K562 (cell line): ENCODE data around the gene DDX51. TPM values are rescaled to one million over a fixed set of nuclear protein-coding genes. Genes with fewer than 3 reads are reported as not detected.

Experiments used
- ARID1B ChIP-seq: fragments of 450-650 bp; IDR thresholded peaks from 2 replicates; pipeline ENCODE4 v1.6.1; 2016; ENCODE audit warnings: antibody characterized with exemption, mild to moderate bottlenecking, inconsistent platforms
- ASH1L ChIP-seq: fragments of 450-650 bp; IDR thresholded peaks from 2 replicates; pipeline ENCODE4 v1.6.1; 2018; ENCODE audit warnings: borderline replicate concordance, mild to moderate bottlenecking, low read depth; ENCODE audit not compliant: partially characterized antibody
- COPS2 ChIP-seq: fragments of 450-650 bp; conservative IDR thresholded peaks from 2 replicates; pipeline ENCODE4 v1.6.1; 2016; ENCODE audit warnings: mild to moderate bottlenecking, moderate library complexity
- CXXC5 ChIP-seq: fragments of 250-450 bp; sonication (Bioruptor Pico); IDR thresholded peaks from 2 replicates; pipeline ENCODE4 v1.8.0; 2022; ENCODE audit warnings: inconsistent platforms, mild to moderate bottlenecking, moderate library complexity
- FIP1L1 ChIP-seq: fragments of 200-400 bp; formaldehyde crosslinking; IDR thresholded peaks from 2 replicates; pipeline ENCODE4 v1.6.1; 2018; ENCODE audit warnings: mild to moderate bottlenecking, low read depth, low read length; ENCODE audit not compliant: poor library complexity, severe bottlenecking
- HMG20A ChIP-seq: fragments of 450-650 bp; formaldehyde crosslinking; conservative IDR thresholded peaks from 2 replicates; pipeline ENCODE4 v1.4.0; 2020; ENCODE audit warnings: mild to moderate bottlenecking, mixed read lengths
- SIRT6 ChIP-seq: IDR thresholded peaks from one replicate; pipeline ENCODE4 v1.6.1; 2012; ENCODE audit warnings: low read depth, mild to moderate bottlenecking, control low read depth, inconsistent platforms, low read length, moderate library complexity
- SP1 ChIP-seq: sonication (generic); formaldehyde crosslinking; IDR thresholded peaks from 2 replicates; pipeline ENCODE4 v1.8.1; 2022; ENCODE audit warnings: mild to moderate bottlenecking, missing genetic modification reagents
- ZBTB1 ChIP-seq: sonication (generic); formaldehyde crosslinking; IDR thresholded peaks from 2 replicates; pipeline ENCODE4 v1.8.1; 2023; ENCODE audit warnings: missing genetic modification reagents, low read depth, mild to moderate bottlenecking, borderline replicate concordance
- ZKSCAN8 ChIP-seq: fragments of 200-800 bp; sonication (Bioruptor generic); IDR thresholded peaks from 2 replicates; pipeline ENCODE4 v1.6.1; 2016; ENCODE audit warnings: missing genetic modification characterization, missing compliant biosample characterization
- ZNF24 ChIP-seq: fragments of 450-650 bp; IDR thresholded peaks from 2 replicates; pipeline ENCODE4 v1.6.1; 2016
- ZNF282 ChIP-seq: sonication (generic); formaldehyde crosslinking; IDR thresholded peaks from 2 replicates; pipeline ENCODE4 v1.8.1; 2023; ENCODE audit warnings: missing genetic modification reagents
- ZNF551 ChIP-seq: fragments of 250-450 bp; sonication (Bioruptor Pico); IDR thresholded peaks from 2 replicates; pipeline ENCODE4 v1.5.0; 2021; ENCODE audit warnings: mild to moderate bottlenecking, moderate library complexity
- polyA plus RNA-seq, 8 experiments: library from polyadenylated mRNA; depleted of rRNA in 4 of 8; stranded (reverse) in 5 of 8; unstranded in 3 of 8; fragments of >200 nt; fragmentation: Nextera tagmentation in 2 of 8; fragmentation: Illumina TruSeq in 1 of 8; extraction: Ambion mirVana in 2 of 8; extraction: Trizol in 1 of 8; gene quantifications; 2 replicates each; pipeline versions ENCODE4 v1.2.1 to v1.2.3, GENCODE V29; 2011 to 2014; ENCODE audit warnings: inconsistent platforms in 1 of 8, missing spikeins in 1 of 8
- total RNA-seq, 7 experiments: library from RNA; depleted of rRNA in 6 of 7; stranded (reverse); fragments of >200 nt in 6 of 7; fragmentation: Illumina TruSeq in 2 of 7; extraction: Trizol in 2 of 7; gene quantifications; 2 replicates each; pipeline versions ENCODE4 v1.2.1 to v1.2.3, GENCODE V29; 2011 to 2021; ENCODE audit warnings: low replicate concordance in 1 of 7
- TF ChIP-seq, protein P1 (sequence below): sonication (generic); formaldehyde crosslinking; IDR thresholded peaks from 2 replicates; pipeline ENCODE4 v1.8.0; 2022; ENCODE audit warnings: mild to moderate bottlenecking, missing genetic modification reagents
- TF ChIP-seq, protein P2 (sequence below): fragments of 450-650 bp; IDR thresholded peaks from 2 replicates; pipeline ENCODE4 v1.6.1; 2016; ENCODE audit warnings: mild to moderate bottlenecking, moderate library complexity

Gene DDX51
- total and polyA plus RNA-seq, 9 of the 15 experiments (the other 6 are each of a cell fraction or from before 2014, with no cell fraction given) = 1.1 to 35.9 (median 12.4) TPM

DNA sequence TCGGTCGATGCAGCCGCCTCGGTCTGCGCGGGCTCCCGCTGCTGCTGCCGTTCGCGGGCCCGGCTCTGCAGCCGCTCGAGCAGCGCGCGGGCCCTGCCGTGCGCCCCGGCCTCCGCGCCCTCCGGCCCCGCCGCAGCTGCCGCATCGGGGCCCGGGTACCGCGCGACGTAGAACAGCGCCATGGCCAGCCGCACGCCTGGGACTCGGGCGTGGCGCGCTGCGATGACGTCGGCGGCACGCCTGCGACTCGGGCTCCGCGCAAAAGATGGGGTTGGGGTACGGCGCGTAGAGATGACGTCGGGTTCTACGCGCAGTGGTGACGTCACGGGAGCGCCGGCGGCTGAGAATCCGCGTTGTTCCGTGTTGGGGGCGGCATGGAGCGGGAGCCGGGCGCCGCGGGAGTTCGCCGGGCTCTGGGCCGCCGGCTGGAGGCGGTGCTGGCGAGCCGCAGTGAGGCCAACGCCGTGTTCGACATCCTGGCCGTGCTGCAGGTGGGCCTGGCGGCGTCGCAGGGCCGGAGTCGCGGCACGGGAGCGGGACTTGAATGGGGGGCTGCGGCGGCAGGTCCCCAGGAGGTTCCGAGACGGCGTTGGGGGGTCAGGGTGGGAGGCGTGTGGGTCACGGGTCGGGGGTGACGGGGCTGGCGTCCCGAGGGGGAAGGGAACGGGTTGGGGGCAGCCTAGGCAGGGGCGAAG, at the start of gene DDX51, which contains the start of gene NOC4L (continued):
- no peak for TF ChIP-seq ZBTB1 (CRISPR knock-in tag)
- TF ChIP-seq FIP1L1 = peak; percentile 59
- TF ChIP-seq ZNF282 (CRISPR knock-in tag) = no peak
- TF ChIP-seq ZNF24 = no peak
- no peak for TF ChIP-seq ZKSCAN8 (CRISPR knock-in tag)
- no peak for TF ChIP-seq ASH1L
- TF ChIP-seq, protein P1, sequence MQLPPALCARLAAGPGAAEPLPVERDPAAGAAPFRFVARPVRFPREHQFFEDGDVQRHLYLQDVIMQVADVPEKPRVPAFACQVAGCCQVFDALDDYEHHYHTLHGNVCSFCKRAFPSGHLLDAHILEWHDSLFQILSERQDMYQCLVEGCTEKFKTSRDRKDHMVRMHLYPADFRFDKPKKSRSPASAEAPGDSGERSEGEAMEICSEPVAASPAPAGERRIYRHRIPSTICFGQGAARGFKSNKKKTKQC (CRISPR knock-in tag) = no peak
- TF ChIP-seq, protein P2, sequence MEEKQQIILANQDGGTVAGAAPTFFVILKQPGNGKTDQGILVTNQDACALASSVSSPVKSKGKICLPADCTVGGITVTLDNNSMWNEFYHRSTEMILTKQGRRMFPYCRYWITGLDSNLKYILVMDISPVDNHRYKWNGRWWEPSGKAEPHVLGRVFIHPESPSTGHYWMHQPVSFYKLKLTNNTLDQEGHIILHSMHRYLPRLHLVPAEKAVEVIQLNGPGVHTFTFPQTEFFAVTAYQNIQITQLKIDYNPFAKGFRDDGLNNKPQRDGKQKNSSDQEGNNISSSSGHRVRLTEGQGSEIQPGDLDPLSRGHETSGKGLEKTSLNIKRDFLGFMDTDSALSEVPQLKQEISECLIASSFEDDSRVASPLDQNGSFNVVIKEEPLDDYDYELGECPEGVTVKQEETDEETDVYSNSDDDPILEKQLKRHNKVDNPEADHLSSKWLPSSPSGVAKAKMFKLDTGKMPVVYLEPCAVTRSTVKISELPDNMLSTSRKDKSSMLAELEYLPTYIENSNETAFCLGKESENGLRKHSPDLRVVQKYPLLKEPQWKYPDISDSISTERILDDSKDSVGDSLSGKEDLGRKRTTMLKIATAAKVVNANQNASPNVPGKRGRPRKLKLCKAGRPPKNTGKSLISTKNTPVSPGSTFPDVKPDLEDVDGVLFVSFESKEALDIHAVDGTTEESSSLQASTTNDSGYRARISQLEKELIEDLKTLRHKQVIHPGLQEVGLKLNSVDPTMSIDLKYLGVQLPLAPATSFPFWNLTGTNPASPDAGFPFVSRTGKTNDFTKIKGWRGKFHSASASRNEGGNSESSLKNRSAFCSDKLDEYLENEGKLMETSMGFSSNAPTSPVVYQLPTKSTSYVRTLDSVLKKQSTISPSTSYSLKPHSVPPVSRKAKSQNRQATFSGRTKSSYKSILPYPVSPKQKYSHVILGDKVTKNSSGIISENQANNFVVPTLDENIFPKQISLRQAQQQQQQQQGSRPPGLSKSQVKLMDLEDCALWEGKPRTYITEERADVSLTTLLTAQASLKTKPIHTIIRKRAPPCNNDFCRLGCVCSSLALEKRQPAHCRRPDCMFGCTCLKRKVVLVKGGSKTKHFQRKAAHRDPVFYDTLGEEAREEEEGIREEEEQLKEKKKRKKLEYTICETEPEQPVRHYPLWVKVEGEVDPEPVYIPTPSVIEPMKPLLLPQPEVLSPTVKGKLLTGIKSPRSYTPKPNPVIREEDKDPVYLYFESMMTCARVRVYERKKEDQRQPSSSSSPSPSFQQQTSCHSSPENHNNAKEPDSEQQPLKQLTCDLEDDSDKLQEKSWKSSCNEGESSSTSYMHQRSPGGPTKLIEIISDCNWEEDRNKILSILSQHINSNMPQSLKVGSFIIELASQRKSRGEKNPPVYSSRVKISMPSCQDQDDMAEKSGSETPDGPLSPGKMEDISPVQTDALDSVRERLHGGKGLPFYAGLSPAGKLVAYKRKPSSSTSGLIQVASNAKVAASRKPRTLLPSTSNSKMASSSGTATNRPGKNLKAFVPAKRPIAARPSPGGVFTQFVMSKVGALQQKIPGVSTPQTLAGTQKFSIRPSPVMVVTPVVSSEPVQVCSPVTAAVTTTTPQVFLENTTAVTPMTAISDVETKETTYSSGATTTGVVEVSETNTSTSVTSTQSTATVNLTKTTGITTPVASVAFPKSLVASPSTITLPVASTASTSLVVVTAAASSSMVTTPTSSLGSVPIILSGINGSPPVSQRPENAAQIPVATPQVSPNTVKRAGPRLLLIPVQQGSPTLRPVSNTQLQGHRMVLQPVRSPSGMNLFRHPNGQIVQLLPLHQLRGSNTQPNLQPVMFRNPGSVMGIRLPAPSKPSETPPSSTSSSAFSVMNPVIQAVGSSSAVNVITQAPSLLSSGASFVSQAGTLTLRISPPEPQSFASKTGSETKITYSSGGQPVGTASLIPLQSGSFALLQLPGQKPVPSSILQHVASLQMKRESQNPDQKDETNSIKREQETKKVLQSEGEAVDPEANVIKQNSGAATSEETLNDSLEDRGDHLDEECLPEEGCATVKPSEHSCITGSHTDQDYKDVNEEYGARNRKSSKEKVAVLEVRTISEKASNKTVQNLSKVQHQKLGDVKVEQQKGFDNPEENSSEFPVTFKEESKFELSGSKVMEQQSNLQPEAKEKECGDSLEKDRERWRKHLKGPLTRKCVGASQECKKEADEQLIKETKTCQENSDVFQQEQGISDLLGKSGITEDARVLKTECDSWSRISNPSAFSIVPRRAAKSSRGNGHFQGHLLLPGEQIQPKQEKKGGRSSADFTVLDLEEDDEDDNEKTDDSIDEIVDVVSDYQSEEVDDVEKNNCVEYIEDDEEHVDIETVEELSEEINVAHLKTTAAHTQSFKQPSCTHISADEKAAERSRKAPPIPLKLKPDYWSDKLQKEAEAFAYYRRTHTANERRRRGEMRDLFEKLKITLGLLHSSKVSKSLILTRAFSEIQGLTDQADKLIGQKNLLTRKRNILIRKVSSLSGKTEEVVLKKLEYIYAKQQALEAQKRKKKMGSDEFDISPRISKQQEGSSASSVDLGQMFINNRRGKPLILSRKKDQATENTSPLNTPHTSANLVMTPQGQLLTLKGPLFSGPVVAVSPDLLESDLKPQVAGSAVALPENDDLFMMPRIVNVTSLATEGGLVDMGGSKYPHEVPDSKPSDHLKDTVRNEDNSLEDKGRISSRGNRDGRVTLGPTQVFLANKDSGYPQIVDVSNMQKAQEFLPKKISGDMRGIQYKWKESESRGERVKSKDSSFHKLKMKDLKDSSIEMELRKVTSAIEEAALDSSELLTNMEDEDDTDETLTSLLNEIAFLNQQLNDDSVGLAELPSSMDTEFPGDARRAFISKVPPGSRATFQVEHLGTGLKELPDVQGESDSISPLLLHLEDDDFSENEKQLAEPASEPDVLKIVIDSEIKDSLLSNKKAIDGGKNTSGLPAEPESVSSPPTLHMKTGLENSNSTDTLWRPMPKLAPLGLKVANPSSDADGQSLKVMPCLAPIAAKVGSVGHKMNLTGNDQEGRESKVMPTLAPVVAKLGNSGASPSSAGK = peak; percentile 43
- TF ChIP-seq SIRT6 = no peak
- no peak for TF ChIP-seq ZNF551 (CRISPR knock-in tag)
- peak; percentile 99 for TF ChIP-seq CXXC5 (CRISPR knock-in tag)
- TF ChIP-seq ARID1B = no peak
- TF ChIP-seq SP1 = peak; percentile 94
- no peak for TF ChIP-seq COPS2
- TF ChIP-seq HMG20A (CRISPR knock-in tag) = no peak
